IMR-90 (cell line): ENCODE results near the gene PPARG.

Source experiments
- CEBPB ChIP-seq: IDR thresholded peaks from 2 replicates; pipeline ENCODE4 v1.6.1; 2012; ENCODE audit warnings: low read depth, low read length, improper control_type of control experiment
- CTCF ChIP-seq: conservative IDR thresholded peaks from 2 replicates; pipeline ENCODE4 v1.5.1; 2012; ENCODE audit warnings: mild to moderate bottlenecking, low read depth, low read length, improper control_type of control experiment
- FOS ChIP-seq: fragments of 150-350 bp; IDR thresholded peaks from 2 replicates; pipeline ENCODE4 v1.6.1; 2016; ENCODE audit warnings: low read depth, low read length
- MXI1 ChIP-seq: IDR thresholded peaks from 2 replicates; pipeline ENCODE4 v1.6.1; 2012; ENCODE audit warnings: low read depth, mild to moderate bottlenecking, low read length, moderate library complexity, borderline replicate concordance
- POLR2A ChIP-seq: IDR thresholded peaks from 2 replicates; pipeline ENCODE4 v1.6.1; 2012; ENCODE audit warnings: mild to moderate bottlenecking, low read depth, low read length
- SMC3 ChIP-seq: fragments of 150-350 bp; IDR thresholded peaks from 2 replicates; pipeline ENCODE4 v1.6.1; 2016; ENCODE audit warnings: low read depth, mild to moderate bottlenecking, antibody characterized with exemption, low read length, moderate library complexity
- USF2 ChIP-seq: fragments of 150-350 bp; IDR thresholded peaks from 2 replicates; pipeline ENCODE4 v1.6.1; 2017; ENCODE audit warnings: mild to moderate bottlenecking, antibody characterized with exemption, low read length, low read depth

- TF ChIP-seq CTCF (no peak), POLR2A (no peak), MXI1 (no peak), FOS (no peak), SMC3 (no peak), USF2 (no peak), CEBPB (no peak)
Observed at GRCh38 chr3:12246497-12247163, 42.2 kb upstream of the PPARG start.
